ENCODE results near the gene TGFBR3.
A peak's percentile ranks its signal among the peaks of the same experiment; 100 is the strongest.

- TF ChIP-seq, protein P1, sequence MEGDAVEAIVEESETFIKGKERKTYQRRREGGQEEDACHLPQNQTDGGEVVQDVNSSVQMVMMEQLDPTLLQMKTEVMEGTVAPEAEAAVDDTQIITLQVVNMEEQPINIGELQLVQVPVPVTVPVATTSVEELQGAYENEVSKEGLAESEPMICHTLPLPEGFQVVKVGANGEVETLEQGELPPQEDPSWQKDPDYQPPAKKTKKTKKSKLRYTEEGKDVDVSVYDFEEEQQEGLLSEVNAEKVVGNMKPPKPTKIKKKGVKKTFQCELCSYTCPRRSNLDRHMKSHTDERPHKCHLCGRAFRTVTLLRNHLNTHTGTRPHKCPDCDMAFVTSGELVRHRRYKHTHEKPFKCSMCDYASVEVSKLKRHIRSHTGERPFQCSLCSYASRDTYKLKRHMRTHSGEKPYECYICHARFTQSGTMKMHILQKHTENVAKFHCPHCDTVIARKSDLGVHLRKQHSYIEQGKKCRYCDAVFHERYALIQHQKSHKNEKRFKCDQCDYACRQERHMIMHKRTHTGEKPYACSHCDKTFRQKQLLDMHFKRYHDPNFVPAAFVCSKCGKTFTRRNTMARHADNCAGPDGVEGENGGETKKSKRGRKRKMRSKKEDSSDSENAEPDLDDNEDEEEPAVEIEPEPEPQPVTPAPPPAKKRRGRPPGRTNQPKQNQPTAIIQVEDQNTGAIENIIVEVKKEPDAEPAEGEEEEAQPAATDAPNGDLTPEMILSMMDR (IDR thresholded peaks at IDR 0.05) = no peak
- TF ChIP-seq EP300 (IDR thresholded peaks at IDR 0.05) = peak; percentile 33 to 90
- no peak for TF ChIP-seq POLR2A (IDR thresholded peaks at IDR 0.05)
These were observed 172.7 kb downstream of the TGFBR3 start for GRCh38 chr1:91712981-91713841.
